GM18505 (cell line): ENCODE data around the gene LIMK2.
"Not testable (repeated sequence)": the region's sequence is repeated elsewhere in the genome, so short reads cannot be mapped to it uniquely, and the experiment has no call there.

ENCODE experiments used
- ATAC-seq: cut with Tn5 transposase; IDR thresholded peaks from one replicate; pipeline ENCODE4 v1.9.1; 2021; ENCODE audit not compliant: unreplicated experiment
- POLR2A ChIP-seq: IDR thresholded peaks from 4 replicates; pipeline ENCODE4 v1.6.1; 2011; ENCODE audit warnings: borderline replicate concordance; ENCODE audit not compliant: insufficient read depth, insufficient read length; ENCODE audit errors: extremely low read depth

Gene LIMK2

DNA sequence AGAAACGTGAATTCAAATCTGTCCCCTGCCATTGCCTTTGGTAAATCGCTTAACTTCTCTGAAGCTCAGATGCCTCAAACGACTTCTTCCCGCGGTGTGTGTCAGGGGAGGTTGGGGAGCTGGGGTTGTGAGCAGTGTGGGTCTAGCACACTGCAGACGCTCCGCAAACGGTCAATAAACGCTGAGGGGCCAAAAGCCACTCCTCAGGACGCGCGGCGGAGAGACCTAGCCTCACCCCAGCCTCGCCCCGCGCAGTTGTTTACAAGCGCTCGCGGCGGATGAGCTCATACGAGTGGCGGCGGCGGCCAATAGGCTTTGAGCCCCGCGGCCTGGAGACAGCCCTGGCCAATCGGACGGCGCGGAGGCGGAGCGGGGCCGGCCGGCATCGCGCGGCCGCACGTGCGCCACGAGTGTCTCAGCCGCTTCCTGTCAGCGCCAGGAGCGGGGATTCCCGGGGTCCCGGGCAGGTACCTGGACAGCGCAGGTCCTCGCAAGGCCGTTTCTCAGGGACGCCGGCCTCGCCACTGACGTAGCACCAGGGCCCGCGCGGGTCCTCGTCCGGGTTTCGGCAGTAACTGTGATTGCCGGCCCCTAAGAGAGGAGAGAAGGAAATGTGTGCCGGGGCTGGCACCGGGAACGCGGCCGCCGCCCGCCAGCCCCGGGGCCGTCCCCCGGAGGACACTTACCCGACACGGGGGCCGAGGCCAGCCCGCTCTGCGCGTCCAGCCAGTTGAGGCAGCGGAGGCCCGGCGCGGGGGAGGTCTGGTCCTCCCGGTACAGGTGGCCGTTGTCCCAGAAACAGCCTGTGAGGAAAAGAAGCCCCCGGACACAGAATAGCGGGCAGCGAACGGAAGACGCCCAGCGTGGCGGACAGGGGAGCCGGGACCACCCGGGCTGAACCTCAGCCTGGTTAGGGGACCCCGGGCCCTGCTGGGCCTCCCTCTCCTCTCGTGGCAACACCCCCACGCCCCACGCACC lies 78.7 kb downstream of the LIMK2 start:
- peak; percentile 87 for ATAC-seq
- TF ChIP-seq POLR2A, result peak; percentile 86

DNA sequence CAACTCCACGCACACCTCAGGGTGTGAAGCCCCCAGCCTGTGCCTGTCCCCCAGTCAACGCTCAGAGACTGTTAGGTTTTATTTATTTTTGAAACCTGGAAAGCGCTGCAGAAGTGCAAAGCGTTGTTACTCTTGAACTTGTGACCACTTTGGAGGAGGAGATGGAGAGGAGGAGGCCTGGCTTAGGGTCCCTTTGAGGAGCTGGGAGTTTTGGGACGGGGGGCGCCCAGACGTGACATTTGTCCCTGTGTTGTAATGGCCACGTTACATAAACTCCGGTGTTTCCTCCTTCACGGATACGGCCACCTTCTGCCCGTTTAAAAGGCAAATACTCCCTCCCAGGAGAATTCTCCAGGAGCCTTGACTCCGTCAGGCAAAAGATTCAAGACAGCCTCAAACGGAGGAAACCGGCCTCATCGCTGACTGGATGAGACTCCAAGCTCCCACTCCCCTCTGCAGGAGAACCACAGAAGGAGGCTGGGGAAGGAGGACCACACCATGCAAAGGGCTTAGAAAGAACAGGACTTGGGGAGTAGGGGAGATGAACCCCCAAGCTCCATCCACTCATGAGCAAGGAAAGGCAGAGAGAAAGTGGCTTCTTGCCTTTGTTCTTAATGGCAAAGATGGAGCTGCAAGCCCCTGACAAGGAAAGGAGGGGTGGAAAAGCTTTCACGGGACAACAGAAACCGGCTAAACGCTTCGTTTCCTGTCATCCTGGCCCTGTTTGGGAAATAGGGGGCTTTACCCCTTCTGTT lies 79.6 kb downstream of the LIMK2 start:
- no peak for TF ChIP-seq POLR2A
- ATAC-seq, result no peak

DNA sequence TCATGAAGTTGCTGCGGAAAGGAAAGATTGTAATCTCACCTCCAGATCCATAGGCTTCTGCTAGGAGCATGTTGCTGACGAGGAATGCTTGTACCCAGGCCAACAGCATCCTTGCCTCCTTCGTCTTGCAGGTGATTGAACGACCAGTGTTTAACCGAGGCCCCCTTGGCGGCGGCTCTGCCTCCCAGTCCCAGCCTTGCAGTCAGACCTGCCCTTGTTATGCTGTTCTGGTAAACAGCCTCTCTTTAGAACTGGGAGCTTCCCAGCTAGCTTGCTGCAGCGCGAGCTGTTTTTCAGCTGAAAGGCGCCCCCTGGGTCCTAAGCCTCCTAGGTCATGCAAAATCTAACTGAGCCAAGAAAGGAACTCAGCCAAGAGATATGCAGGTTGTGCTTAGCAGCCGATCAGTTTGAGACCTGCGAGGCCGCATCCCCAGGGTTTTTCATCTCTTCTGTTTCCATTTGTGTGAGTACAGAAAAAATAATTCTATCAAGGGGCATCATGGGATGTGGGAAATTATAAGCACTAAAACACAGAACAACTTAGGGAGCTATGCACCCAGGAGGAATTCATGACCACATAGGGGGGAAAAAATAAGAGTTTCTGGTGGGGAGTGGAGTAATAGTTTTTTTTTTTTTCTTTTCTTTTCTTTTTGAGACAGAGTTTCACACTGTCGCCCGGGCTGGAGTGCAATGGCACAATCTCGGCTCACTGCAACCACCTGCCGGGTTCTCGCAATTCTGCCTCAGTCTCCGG lies 80.3 kb downstream of the LIMK2 start, which contains the start of gene PIK3IP1:
Gene PIK3IP1, minus strand, starts transcription at position 253 of the 754 bp plus-strand sequence. Its CDS starts 144 bp downstream, at position 109.
- no peak for ATAC-seq
- peak; percentile 65 for TF ChIP-seq POLR2A

DNA sequence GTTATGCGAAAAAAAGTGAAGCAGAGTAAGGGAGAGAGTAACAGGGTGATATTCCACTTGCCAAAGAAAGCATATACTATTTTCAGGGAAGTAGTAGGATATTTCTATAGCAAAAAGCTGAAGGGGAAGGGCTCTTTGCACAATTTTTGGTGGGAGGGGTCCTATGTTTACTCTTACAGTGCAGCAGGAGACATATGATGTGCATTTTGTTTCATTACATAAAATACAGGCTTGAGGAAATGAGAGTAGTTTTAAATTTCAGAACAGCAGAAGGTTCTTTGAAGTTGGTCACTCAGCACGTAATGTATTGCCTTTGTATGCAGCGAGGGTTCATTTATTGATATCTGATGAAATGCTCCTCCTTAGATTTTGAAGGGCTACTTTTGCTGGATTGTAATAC lies 83.3 kb downstream of the LIMK2 start:
- no peak for TF ChIP-seq POLR2A
- no peak for ATAC-seq

DNA sequence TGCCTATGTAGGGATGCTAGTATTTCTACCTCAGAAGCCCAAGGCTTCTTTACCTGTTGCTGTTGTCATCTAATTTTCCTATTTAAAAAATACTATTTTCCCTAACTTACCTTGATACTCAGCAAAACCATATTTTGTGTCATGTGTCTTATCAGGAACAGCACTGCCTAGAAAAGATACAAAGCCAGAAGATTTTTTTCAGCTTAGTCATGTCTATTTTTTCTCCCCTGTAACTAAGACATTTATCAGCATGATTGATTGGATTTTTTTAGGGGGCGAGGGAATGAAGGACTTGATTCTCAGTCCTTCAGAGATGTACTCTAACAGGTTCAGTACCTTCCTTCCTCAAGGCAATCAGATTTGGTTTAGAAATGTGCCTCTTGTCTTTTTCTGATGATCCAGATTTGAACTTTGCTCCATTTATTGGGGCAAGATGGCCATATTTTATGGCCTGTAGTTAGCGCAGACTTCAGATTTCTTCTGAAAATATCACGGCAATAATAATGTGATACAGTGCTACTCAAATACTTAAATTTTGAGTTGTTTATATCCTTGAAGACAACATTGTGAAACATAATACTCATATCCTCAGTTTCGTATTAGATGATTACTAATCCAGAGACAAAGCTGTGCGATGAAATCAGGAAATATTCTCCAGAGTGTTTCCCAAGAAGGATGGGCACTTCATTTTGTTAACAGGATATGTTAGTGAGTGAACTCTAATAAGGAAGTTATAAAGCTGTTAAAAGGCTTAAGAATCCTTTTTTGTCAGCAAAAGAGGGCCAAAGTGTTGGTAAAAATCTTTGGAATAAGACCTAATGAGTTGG lies 83.9 kb downstream of the LIMK2 start:
- no peak for ATAC-seq
- no peak for TF ChIP-seq POLR2A

DNA sequence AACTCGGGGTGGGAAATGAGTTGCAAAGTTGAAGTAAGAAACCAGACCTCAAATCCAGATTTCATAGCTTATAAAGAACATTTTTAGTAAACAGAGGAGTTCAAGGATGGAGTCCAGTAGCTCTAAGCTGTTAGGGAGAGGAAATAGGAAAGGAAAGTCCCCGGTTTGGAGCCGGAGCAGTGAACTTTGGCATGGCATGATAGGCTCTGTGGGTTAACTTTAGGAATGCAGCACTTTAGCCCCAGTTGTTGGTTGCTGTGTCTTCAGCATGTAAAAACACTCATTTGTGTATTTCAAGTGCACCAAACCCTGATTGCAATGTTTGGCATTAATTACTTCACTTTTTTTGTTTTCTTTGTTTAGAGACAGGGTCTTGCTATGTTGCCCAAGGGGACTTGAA lies 88.8 kb downstream of the LIMK2 start:
- ATAC-seq, result no peak
- no peak for TF ChIP-seq POLR2A

DNA sequence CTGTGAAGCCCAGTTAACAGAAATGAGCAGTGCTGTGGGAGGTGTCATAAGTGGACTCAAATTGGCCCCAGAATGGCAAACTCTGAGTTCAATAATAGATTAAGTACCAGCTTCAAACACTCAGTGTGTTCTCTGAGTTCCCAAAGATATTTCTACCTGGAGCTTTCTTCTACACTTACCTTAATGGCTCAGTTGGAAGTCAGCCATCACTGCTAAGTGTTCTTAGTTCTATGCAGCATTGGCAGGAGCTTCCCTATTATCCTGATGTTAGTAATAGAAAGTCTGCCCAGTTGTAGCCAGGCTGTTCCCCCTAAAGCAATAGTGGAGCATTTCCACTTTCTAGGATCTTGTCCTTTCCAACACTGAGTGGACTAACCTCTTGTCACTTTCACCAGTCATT lies 89.9 kb downstream of the LIMK2 start:
- ATAC-seq, result no peak
- no peak for TF ChIP-seq POLR2A

DNA sequence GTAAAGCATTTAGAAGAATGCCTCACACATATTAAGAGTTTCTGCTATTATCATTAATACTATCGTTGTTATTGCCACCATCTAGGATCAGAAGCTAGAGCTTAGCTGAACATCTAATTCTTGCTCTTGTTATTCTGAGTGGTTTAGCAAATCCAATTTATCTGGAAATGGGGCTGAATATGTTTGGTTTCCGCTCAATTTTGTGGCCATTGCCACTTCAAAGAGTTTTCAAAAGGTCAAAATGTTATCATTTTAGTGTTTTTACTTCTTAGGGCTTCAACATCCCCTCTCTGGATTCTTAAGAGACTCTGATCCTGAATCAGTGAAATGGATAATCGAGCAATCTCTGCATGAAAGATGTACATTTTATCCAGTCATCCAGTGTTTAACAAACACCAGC lies 90.4 kb downstream of the LIMK2 start:
- TF ChIP-seq POLR2A, result no peak
- no peak for ATAC-seq

DNA sequence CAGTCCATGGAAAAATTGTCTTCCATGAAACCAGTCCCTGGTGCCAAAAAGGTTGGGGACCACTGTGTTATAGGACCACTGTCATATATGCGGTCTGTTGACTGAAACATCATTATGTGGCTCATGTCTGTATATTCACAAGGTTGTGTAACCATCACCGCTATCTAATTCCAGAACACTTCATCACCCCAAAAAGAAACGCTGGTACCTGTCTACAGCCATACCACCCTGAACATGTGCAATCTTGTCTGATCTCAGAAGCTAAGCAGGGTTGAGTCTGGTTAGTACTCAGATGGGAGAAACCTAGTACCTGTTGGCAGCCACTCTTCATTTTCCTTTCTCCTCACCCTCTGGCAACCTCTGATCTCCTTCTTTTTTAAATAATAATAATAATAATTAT lies 93.1 kb downstream of the LIMK2 start:
- ATAC-seq, result no peak
- TF ChIP-seq POLR2A, result no peak

DNA sequence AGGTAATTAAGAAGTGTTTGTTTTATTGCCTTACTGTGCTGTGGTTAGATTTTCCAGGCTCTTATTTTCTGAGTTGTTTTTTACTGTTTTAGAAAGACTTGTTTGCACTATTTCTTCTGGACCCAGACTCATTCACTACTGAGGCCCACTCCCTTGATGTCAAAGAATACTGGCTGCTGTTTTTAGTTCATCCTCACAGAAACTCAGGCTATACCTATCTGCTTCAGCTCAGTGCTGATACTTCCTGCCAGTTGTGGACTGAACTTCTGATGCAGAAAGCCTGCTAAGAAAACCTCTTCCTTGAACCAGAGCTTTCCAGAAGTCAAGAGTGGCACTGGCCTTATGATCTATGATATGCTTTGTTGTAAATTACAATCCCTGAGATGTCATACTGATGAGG lies 96.1 kb downstream of the LIMK2 start:
- ATAC-seq, result no peak
- no peak for TF ChIP-seq POLR2A

DNA sequence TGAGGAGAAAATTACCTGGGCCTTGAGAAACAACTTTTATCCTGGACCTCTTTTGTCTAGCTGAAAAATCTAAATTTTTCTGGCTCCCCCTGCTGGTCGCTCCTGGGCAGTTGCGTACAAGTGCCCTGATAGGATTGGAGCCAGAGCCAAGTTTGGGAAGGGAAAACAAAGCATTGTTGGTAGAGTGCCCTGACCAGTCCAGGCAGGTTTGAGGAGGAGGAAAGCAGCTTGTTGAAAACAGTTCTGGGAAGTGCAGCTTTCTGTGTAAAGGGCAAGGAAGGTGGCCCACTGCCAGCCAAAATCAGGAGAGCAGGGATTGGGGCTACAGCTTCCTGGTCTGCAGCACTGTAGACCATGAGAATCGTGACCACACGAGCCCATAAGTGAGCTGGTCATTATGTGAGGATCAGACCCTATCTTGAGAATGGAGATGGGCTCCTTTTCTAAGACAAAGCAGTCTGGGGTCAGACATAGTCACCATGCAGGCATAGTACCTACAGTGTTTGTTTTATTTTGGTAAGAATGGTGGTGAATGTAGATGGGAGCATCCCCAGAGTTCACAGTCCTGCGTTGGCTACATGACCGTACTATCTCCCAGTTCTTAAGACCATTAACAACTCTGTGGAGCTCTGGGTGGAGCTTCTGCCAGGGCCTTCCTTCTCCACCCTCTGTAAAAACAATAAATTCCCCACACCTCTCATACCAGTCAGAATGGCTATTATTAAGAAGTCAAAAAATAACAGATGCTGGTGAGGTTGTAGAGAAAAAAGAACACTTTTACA lies 101.5 kb downstream of the LIMK2 start:
- no peak for TF ChIP-seq POLR2A
- ATAC-seq, result no peak

DNA sequence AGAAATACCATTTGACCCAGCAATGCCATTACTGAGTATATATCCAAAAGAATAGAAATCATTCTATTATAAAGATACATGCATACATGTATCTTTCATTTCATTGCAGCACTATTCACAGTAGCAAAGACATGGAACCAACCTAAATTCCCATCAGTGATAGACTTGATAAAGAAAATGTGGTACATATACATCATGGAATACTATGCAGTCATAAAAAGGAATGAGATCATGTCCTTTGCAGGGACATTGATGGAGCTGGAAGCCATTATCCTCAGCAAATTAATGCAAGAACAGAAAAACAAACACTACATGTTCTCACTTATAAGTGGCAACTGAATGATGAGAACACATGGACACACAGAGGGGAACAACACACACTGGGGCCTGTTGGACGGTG lies 102.1 kb downstream of the LIMK2 start:
- ATAC-seq, result not testable (repeated sequence)

DNA sequence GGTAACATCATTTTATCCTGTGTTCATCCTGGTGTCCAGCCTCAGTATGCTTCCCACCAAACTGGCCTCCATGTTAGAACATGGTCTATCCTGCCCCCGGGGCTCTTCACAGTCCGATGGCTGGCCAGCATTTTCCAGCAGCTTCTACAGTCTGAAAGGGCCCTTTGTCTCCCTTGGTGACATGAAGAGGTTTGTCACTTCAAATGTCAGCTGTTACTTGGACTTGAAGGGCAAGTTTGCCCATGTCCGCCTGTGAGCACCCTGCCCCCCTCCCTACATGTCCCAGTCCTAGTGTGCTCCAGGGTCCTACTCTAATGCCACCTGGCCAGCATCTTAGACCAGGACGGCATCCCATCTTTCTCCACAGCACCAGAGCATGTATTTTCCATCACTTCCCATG lies 109.3 kb downstream of the LIMK2 start:
- no peak for ATAC-seq
- TF ChIP-seq POLR2A, result no peak
